OCI-LY7 (cell line): Measurements from ENCODE around the gene SOX12. TPM values are rescaled to one million over a fixed set of nuclear protein-coding genes. Genes with fewer than 3 reads are reported as not detected.

ENCODE experiments used
- BruUV-seq: library from RNA; stranded (reverse); fragments of 400-500 nt; replicated peaks from 2 replicates; lab custom pipeline; 2021; lab: Mats Ljungman, UMichigan
- CTCF ChIA-PET: fragments of 300-600 bp; sonication (Branson Sonifier 250); formaldehyde crosslinking; loops from one replicate; lab custom pipeline; 2022; ENCODE audit warnings: antibody characterized with exemption; ENCODE audit not compliant: unreplicated experiment; lab: Charles Lee
- POLR2A ChIA-PET: fragments of 300-600 bp; sonication (Branson Sonifier 250); formaldehyde crosslinking; loops from one replicate; lab custom pipeline; 2022; ENCODE audit warnings: antibody characterized with exemption; lab: Charles Lee
- DNase-seq: peaks from one replicate; pipeline ENCODE4 v3.0.0-alpha.2; 2015; ENCODE audit warnings: low spot score
- H2AFZ ChIP-seq: fragments of 200-600 bp; sonication (generic), shearing (Covaris generic); 2 replicates; pipeline ENCODE4 v1.6.1; 2014; ENCODE audit warnings: mild to moderate bottlenecking, antibody characterized with exemption, low read length, moderate library complexity
- H3K27ac ChIP-seq: fragments of 200-600 bp; sonication (generic); 2 replicates; pipeline ENCODE4 v1.5.1; 2014; ENCODE audit warnings: mixed run types, low read depth, mild to moderate bottlenecking, moderate library complexity, low read length, inconsistent platforms; ENCODE audit not compliant: poor library complexity, severe bottlenecking
- H3K36me3 ChIP-seq: fragments of 200-600 bp; sonication (generic); 2 replicates; pipeline ENCODE4 v1.6.1; 2014; ENCODE audit warnings: mild to moderate bottlenecking, antibody characterized with exemption, low read length, moderate library complexity, mixed read lengths; ENCODE audit not compliant: insufficient read depth
- H3K4me1 ChIP-seq: fragments of 200-600 bp; sonication (generic); 2 replicates; pipeline ENCODE4 v1.5.1; 2014; ENCODE audit warnings: mild to moderate bottlenecking, low read length; ENCODE audit not compliant: insufficient read depth, poor library complexity, severe bottlenecking
- H3K4me2 ChIP-seq: fragments of 200-600 bp; sonication (generic); 2 replicates; pipeline ENCODE4 v1.6.1; 2014; ENCODE audit warnings: mild to moderate bottlenecking, low read length
- H3K4me3 ChIP-seq: fragments of 200-600 bp; sonication (generic); 2 replicates; pipeline ENCODE4 v1.5.1; 2014; ENCODE audit warnings: mild to moderate bottlenecking, low read depth, low read length; ENCODE audit not compliant: poor library complexity, severe bottlenecking
- H3K79me2 ChIP-seq: fragments of 200-600 bp; sonication (generic); 2 replicates; pipeline ENCODE4 v1.6.1; 2016; ENCODE audit warnings: low read depth, mild to moderate bottlenecking, low read length, moderate library complexity, mixed read lengths; ENCODE audit not compliant: insufficient read depth
- H3K9me2 ChIP-seq: fragments of 200-600 bp; sonication (generic); 2 replicates; pipeline ENCODE4 v1.6.1; 2016; ENCODE audit warnings: mild to moderate bottlenecking, low read length, mixed read lengths; ENCODE audit not compliant: insufficient read depth
- H3K9me3 ChIP-seq: fragments of 200-600 bp; sonication (generic); 2 replicates; pipeline ENCODE4 v1.6.1; 2014; ENCODE audit warnings: mild to moderate bottlenecking, mixed run types, low read length, mixed read lengths
- H4K20me1 ChIP-seq: fragments of 200-600 bp; sonication (generic); 2 replicates; pipeline ENCODE4 v1.6.1; 2014; ENCODE audit warnings: mild to moderate bottlenecking, antibody characterized with exemption, low read length, moderate library complexity, mixed read lengths; ENCODE audit not compliant: insufficient read depth
- CTCF ChIP-seq: fragments of 200-600 bp; sonication (generic); conservative IDR thresholded peaks from 2 replicates; pipeline ENCODE4 v1.5.1; 2014; ENCODE audit warnings: mild to moderate bottlenecking, antibody characterized with exemption, low read length, moderate library complexity, mixed read lengths
- EZH2phosphoT487 ChIP-seq: fragments of 200-600 bp; sonication (generic); IDR thresholded peaks from 2 replicates; pipeline ENCODE4 v1.6.1; 2018; ENCODE audit warnings: low read depth, borderline replicate concordance, mild to moderate bottlenecking, mixed run types, antibody characterized with exemption, low read length, moderate library complexity, mixed read lengths
- intact Hi-C: fragments of 100-400 bp; cut with micrococcal nuclease; formaldehyde crosslinking; loops from one replicate; pipeline ENCODE4 v1.10.0; 2022; ENCODE audit not compliant: unreplicated experiment
- total RNA-seq, 2 experiments: library from RNA; depleted of rRNA in 1 of 2; stranded (reverse); fragments of >200 nt in 1 of 2; shearing (Covaris generic) in 1 of 2; gene quantifications; 2 replicates each; pipeline ENCODE4 v1.2.3, GENCODE V29; 2014 to 2022

SOX12 gene
- total RNA-seq, 2 experiments from 2014 or later = 16.4 to 43.8 TPM

- no peaks in the 10 kb centered on the region for H3K79me2 ChIP-seq
- H3K27ac ChIP-seq = no peak overlapping the region
- DNase-seq = no peak
- H3K9me2 ChIP-seq = no peaks in the 10 kb centered on the region
- no TSS peak for BruUV-seq
- intact Hi-C loops = no loop called here
- H3K4me2 ChIP-seq = no peak overlapping the region
- no peaks in the 10 kb centered on the region for H4K20me1 ChIP-seq
- no peaks in the 10 kb centered on the region for H3K9me3 ChIP-seq
- no peaks in the 10 kb centered on the region for H3K36me3 ChIP-seq
- ChIA-PET CTCF (interaction anchor here (0.7 kb wide), 1 partner anchor 10 kb away, joined by 4 read pairs; no protein-coding TSS in a partner anchor), POLR2A (interaction anchor here (0.9 kb wide), 1 partner anchor 11 kb away, joined by 4 read pairs; no protein-coding TSS in a partner anchor)
- peaks cover 17% of the 10 kb centered on the region for H3K4me1 ChIP-seq
- H2AFZ ChIP-seq = no peak overlapping the region
- TF ChIP-seq CTCF (no peak), EZH2phosphoT487 (no peak)
- H3K4me3 ChIP-seq = no peak overlapping the region
Measured at GRCh38 chr20:308427-309038, 16.8 kb upstream of the SOX12 start.

- Histone ChIP-seq H3K9me2 (no peaks in the 10 kb centered on the region), H3K36me3 (no peaks in the 10 kb centered on the region), H3K9me3 (no peaks in the 10 kb centered on the region), H3K4me1 (peaks cover 17% of the 10 kb centered on the region), H3K27ac (no peak overlapping the region), H3K79me2 (no peaks in the 10 kb centered on the region), H3K4me3 (peak overlapping the region; percentile 66), H3K4me2 (peak overlapping the region; percentile 81), H4K20me1 (no peaks in the 10 kb centered on the region), H2AFZ (peak overlapping the region; percentile 98)
- peak; percentile 33; the same call in 1 of the 2 replicates for TF ChIP-seq CTCF
- TF ChIP-seq EZH2phosphoT487 = no peak
- CTCF ChIA-PET = interaction anchor here (1.0 to 1.9 kb wide), 2 partner anchors 10 to 15 kb away, joined by 3 to 6 read pairs; partner anchors contain the start of gene SOX12
- DNase-seq = no peak
- POLR2A ChIA-PET = interaction anchor here (0.9 to 1.7 kb wide), 4 partner anchors 10 to 15 kb away, joined by 4 to 12 read pairs (median 6); partner anchors contain the start of gene SOX12
- intact Hi-C loops = no loop called here
- BruUV-seq = no TSS peak
Measured at GRCh38 chr20:309306-309840, 16.0 kb upstream of the SOX12 start.
